ENCODE measurements around the gene CCDC201. TPM values are rescaled to one million over a fixed set of nuclear protein-coding genes. Genes with fewer than 3 reads are reported as not detected.

CCDC201 gene
- total RNA-seq, 4 donors from 2014 or later = not detected

- no peaks in the 10 kb centered on the region for H3K9me3 ChIP-seq
- TF ChIP-seq CTCF (IDR thresholded peaks at IDR 0.05) = no peak
- peaks cover 0 to 14% (median 0%) of the 10 kb centered on the region in 4 donors for H3K4me1 ChIP-seq
- H3K27ac ChIP-seq = no peak overlapping the region
- 21 to 35% methylated on average over 8 to 13 of the region's 14 CpGs for WGBS, 2 donors
- DNase-seq (ENCODE audit: low spot score in 2 of 2) = no peak
- peak overlapping the region in 1 of 4 donors; percentile 19 for H3K4me3 ChIP-seq
- H3K36me3 ChIP-seq = no peaks in the 10 kb centered on the region
- H3K27me3 ChIP-seq = peaks cover 0 to 52% of the 10 kb centered on the region in 2 donors
Measured at GRCh38 chr7:45888993-45889366, 16.1 kb upstream of the CCDC201 start.

GRCh38 chr7:45888185-45888992, 15.5 kb upstream of the CCDC201 start, which contains the start of gene IGFBP1:
Gene IGFBP1 (plus strand): TSS chr7:45888488. CDS start chr7:45888653, 165 bp downstream.
- Histone ChIP-seq H3K27ac (no peak within 1 kb of the TSS), H3K4me3 (peak within 1 kb of the TSS in 1 of 4 donors; percentile 19), H3K4me1 (peaks cover 0 to 14% (median 0%) of the 10 kb centered on the region in 4 donors), H3K36me3 (no peaks in the 10 kb centered on the region), H3K27me3 (peaks cover 0 to 55% of the 10 kb centered on the region in 2 donors), H3K9me3 (no peaks in the 10 kb centered on the region)
- DNase-seq (ENCODE audit: low spot score in 2 of 2) = no peak
- WGBS, 2 donors = 9 to 16% methylated on average over 16 to 21 of the region's 73 CpGs
- TF ChIP-seq POLR2A (IDR thresholded peaks at IDR 0.05) (no peak), CTCF (IDR thresholded peaks at IDR 0.05) (no peak), EP300 (IDR thresholded peaks at IDR 0.05) (no peak)

GRCh38 chr7:45886931-45887667, 14.2 kb upstream of the CCDC201 start:
- Histone ChIP-seq H3K4me1 (peaks cover 0 to 14% (median 0%) of the 10 kb centered on the region in 4 donors), H3K36me3 (no peaks in the 10 kb centered on the region), H3K9me3 (no peaks in the 10 kb centered on the region), H3K27ac (no peak overlapping the region), H3K4me3 (no peak overlapping the region), H3K27me3 (peaks cover 0 to 56% of the 10 kb centered on the region in 2 donors)
- 94% methylated on average over 5 of the region's 5 CpGs for WGBS, 2 donors
- DNase-seq (ENCODE audit: low spot score in 2 of 2) = no peak
- TF ChIP-seq CTCF (IDR thresholded peaks at IDR 0.05) (no peak), EP300 (IDR thresholded peaks at IDR 0.05) (no peak), POLR2A (IDR thresholded peaks at IDR 0.05) (no peak)

GRCh38 chr7:45885264-45885882, 12.5 kb upstream of the CCDC201 start:
- no peak for TF ChIP-seq EP300 (IDR thresholded peaks at IDR 0.05)
- no peak for TF ChIP-seq POLR2A (IDR thresholded peaks at IDR 0.05)
- no peak for TF ChIP-seq CTCF (IDR thresholded peaks at IDR 0.05)
- DNase-seq (ENCODE audit: low spot score in 2 of 2) = no peak
- WGBS, 2 donors = 40 to 46% methylated on average over 5 to 7 of the region's 7 CpGs
- no peaks in the 10 kb centered on the region for H3K9me3 ChIP-seq
- no peak overlapping the region for H3K4me3 ChIP-seq
- peaks cover 0 to 52% of the 10 kb centered on the region in 2 donors for H3K27me3 ChIP-seq
- no peak overlapping the region for H3K27ac ChIP-seq
- no peaks in the 10 kb centered on the region for H3K36me3 ChIP-seq
- peaks cover 0 to 14% (median 0%) of the 10 kb centered on the region in 4 donors for H3K4me1 ChIP-seq

All from tibial nerve (tissue), 4 donors.